ENCODE measurements around the gene PDPN.

PDPN gene

DNA sequence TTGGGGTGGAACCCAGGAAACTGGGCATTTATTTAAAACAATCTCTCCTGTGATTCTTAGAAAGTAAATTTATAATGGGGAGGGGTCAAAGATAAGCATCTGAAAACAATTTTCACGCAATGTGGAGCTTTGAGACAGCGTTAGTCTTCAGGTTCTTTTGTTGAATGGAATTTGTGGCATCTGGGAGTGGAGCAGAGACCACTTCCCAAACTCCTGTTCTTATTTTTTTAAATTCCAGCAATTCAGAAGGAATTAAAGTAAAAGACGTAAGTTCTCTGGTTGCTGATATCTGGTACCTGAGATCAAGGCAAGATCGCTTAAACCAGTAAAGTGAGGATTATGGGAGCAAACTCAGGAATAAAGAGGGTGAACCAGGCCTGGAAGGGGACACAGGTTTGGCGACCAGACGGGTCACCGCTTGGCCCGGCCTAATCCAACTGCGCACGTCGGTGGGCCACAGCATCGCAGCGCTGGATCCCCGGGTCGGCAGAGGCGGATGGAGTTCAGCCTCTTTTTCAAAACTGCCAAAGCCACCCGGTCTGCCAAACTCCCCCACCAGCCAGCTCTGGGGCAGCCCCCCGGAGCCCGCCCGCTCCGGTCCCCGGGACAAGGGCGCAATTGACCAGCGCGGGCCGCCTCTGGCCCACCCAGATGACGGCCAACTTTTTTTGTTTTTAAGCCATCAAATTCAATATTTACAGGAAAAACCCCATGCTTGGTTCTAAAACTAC is 754 bp upstream of the PDPN start:
- DNase-seq: no peak

- no peak for DNase-seq
Measured at GRCh38 chr1:13583966-13584791, 547 bp downstream of the PDPN start.

- DNase-seq: no peak
Measured at GRCh38 chr1:13584876-13585611, 1.4 kb downstream of the PDPN start.

GRCh38 chr1:13585612-13585991 is 2.0 kb downstream of the PDPN start:
- DNase-seq: no peak

- no peak for DNase-seq
Measured at GRCh38 chr1:13586001-13586400, 2.4 kb downstream of the PDPN start.

DNA sequence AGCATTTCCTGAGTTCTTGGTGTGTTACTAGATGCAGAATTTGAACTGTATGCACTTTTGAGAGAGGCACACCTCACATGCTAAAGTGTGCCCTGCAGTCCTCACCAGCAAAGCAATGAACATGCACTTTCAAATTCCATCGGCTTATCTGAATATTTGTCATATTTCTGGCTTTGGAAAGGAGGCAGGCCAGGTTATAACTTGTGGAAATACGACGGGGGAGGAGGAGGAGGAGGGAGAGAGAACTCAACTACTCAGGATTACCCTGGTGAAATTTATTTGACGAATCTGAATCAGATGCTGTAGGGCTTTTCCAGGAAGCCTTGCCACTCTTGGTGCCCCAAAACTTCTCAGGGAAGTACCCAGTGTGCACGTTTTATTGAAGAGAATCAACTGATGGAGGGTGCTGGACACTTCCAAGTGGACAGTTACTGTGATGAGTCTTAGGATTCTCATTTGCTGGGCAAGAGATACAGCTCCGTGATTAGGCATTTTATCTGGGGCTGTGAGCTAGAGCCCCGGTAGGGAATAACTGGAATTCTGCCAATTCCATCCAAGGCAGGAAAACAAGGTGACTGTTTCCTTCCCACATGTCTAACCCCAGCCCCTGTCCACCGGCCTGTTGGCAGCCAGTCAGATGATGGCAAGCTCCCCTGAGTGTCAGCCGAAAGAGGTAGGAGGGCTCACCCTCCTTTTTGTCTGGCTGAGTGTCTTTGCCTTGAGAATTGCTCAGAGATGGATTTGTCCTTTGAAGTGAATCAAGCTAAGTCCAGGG is 3.8 kb downstream of the PDPN start:
- no peak for DNase-seq

- DNase-seq: no peak
Measured at GRCh38 chr1:13588946-13589796, 5.5 kb downstream of the PDPN start.

GRCh38 chr1:13590486-13590885 is 6.9 kb downstream of the PDPN start:
- DNase-seq: no peak

GRCh38 chr1:13593511-13594131 is 10.0 kb downstream of the PDPN start:
- no peak for DNase-seq

- no peak for DNase-seq
Measured at GRCh38 chr1:13595411-13595810, 11.8 kb downstream of the PDPN start.

GRCh38 chr1:13597166-13597565 is 13.5 kb downstream of the PDPN start:
- no peak for DNase-seq

DNA sequence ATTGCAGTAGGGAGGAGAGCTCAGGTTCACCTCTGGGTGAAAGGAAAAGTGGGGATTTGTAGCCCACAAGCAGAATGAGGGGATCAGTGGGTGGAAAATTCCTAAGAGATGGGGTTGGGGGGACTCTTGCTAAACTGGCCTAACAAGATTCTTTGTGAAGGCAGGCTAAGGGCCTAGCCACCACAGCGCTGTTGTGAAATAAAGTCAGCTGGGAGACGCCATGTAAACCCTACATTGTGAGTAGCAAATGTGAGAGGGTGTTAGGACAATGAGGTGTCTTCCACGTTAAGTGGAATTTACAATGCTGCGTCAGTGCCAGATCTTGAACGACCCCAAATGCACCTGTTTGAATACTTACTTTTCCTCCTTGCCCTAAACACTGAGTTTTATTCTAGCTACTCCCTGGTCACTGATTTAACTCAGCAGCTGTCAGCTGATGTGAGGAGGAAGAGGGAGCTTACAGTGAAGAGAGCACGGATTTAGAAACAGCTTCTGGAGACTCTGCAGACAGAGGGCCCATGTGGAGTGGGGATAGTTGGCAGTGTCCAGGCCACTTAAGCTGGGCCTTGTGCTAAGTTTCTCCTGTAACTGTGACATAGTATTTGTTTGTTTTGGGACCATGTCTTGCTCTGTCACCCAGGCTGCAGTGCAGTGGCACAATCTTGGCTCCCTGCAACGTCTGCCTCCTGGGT is 17.3 kb downstream of the PDPN start:
- DNase-seq: no peak

GRCh38 chr1:13604176-13604575 is 20.5 kb downstream of the PDPN start:
- DNase-seq: no peak

- no peak for DNase-seq
Measured at GRCh38 chr1:13604721-13605120, 21.1 kb downstream of the PDPN start.

GRCh38 chr1:13605159-13605558 is 21.5 kb downstream of the PDPN start:
- DNase-seq: no peak

GRCh38 chr1:13607002-13607401 is 23.4 kb downstream of the PDPN start:
- no peak for DNase-seq

GRCh38 chr1:13616234-13616633 is 32.6 kb downstream of the PDPN start:
- no peak for DNase-seq

DNA sequence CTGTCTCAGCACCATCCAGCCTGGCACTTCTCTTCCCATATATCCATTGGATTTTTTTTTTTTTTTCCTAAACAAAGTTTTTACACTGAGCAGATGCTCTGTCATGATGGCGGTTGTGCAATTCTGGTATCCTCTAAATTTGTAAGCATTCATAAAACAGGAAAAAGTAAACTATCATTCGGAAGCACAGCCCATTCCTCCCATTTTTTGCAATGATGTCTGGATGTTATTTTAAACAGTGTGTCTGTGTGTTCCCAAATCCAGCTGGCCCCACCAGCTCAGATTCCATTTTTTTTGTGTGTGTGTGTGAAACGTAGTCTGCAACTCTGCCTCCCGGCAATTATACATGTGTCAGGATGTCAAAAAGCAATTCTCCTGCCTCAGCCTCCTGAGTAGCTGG is 33.5 kb downstream of the PDPN start:
- DNase-seq: no peak

DNA sequence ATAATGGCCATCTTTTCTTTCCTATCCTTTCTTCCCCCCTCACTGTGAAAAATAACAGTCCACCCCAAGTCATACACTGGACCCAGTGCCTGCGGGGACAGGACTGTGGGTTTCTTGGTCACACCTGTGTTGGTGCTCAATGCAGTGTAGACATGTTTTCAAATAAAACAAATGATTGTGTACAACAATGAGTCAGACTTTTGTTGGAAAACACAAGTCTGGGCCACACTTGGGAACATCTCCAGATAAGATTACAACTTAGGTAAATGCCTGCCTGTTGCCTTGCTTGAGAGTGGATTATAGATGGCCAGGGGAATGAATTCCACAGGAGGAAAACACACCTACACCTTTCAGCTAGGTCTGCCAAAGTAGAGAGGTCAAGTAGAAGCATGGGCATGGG is 34.1 kb downstream of the PDPN start:
- no peak for DNase-seq

GRCh38 chr1:13618483-13618882 is 34.9 kb downstream of the PDPN start:
- no peak for DNase-seq

DNA sequence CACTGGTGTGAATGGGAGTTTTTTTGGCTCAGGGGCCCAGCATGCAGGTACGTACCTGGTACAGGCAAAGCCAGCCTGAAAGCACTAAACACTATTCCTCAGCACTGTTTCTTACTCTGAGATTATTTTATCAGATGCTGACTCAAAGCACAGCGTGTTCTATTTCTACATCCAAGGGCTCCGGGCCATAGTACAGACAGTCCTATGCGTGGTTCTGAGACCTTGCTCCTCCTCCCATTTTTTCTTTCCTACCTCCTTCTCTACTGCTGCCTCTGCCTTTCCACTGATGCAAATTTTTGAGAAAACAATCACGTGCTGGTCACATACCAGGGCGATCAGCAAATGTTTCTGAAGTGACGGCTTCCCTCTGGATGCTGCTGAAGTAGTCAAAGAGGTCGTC is 36.3 kb downstream of the PDPN start:
- no peak for DNase-seq

All from amniotic stem cell (primary cell).